MM.1S (cell line): ENCODE data around the gene ZNF57.
A peak's percentile ranks its signal among the peaks of the same experiment; 100 is the strongest.
"Not testable (repeated sequence)": the region's sequence is repeated elsewhere in the genome, so short reads cannot be mapped to it uniquely, and the experiment has no call there.

Experiments
- DNase-seq: peaks from one replicate; pipeline ENCODE4 v3.0.0-alpha.2; 2015
- H2AFZ ChIP-seq: fragments of 300-600 bp; sonication (generic); 2 replicates; pipeline ENCODE4 v1.6.0; 2016; ENCODE audit warnings: antibody characterized with exemption, low read length
- H3F3A ChIP-seq: fragments of 300-600 bp; sonication (generic); 2 replicates; pipeline ENCODE4 v1.6.1; 2016; ENCODE audit warnings: mild to moderate bottlenecking, antibody characterized with exemption, low read length, moderate library complexity, mixed read lengths; ENCODE audit not compliant: insufficient read depth
- H3K27ac ChIP-seq: fragments of 300-600 bp; sonication (generic); 2 replicates; pipeline ENCODE4 v1.5.1; 2016; ENCODE audit warnings: mild to moderate bottlenecking, low read length
- H3K27me3 ChIP-seq: fragments of 300-600 bp; sonication (generic); replicated peaks from 2 replicates; pipeline ENCODE4 v1.6.0; 2016; ENCODE audit warnings: low read length; ENCODE audit not compliant: insufficient read depth
- H3K36me3 ChIP-seq: fragments of 300-600 bp; sonication (generic); replicated peaks from 2 replicates; pipeline ENCODE4 v1.6.1; 2016; ENCODE audit warnings: mild to moderate bottlenecking, low read length, mixed read lengths; ENCODE audit not compliant: insufficient read depth
- H3K4me1 ChIP-seq: fragments of 300-600 bp; sonication (generic); 2 replicates; pipeline ENCODE4 v1.6.1; 2016; ENCODE audit warnings: low read length, mixed read lengths
- H3K4me2 ChIP-seq: fragments of 300-600 bp; sonication (generic); 2 replicates; pipeline ENCODE4 v1.6.0; 2016; ENCODE audit warnings: low read depth, low read length
- H3K4me3 ChIP-seq: fragments of 300-600 bp; sonication (generic); 2 replicates; pipeline ENCODE4 v1.5.1; 2016; ENCODE audit warnings: low read length, mixed read lengths
- H3K79me2 ChIP-seq: fragments of 300-600 bp; sonication (generic); 2 replicates; pipeline ENCODE4 v1.6.1; 2016; ENCODE audit warnings: mixed run types, low read length, mixed read lengths
- H3K9ac ChIP-seq: fragments of 300-600 bp; sonication (generic); 2 replicates; pipeline ENCODE4 v1.6.1; 2016; ENCODE audit warnings: low read length, mixed read lengths
- H3K9me2 ChIP-seq: fragments of 300-600 bp; sonication (generic); replicated peaks from 2 replicates; pipeline ENCODE4 v1.6.1; 2016; ENCODE audit warnings: mild to moderate bottlenecking, low read length, mixed read lengths; ENCODE audit not compliant: insufficient read depth
- H3K9me3 ChIP-seq: fragments of 300-600 bp; sonication (generic); replicated peaks from 2 replicates; pipeline ENCODE4 v1.6.1; 2016; ENCODE audit warnings: mild to moderate bottlenecking, low read length, mixed read lengths; ENCODE audit not compliant: insufficient read depth
- H4K20me1 ChIP-seq: fragments of 300-600 bp; sonication (generic); 2 replicates; pipeline ENCODE4 v1.6.1; 2016; ENCODE audit warnings: mild to moderate bottlenecking, low read length, moderate library complexity, mixed read lengths; ENCODE audit not compliant: insufficient read depth
- EZH2 ChIP-seq: fragments of 300-600 bp; sonication (generic); optimal IDR thresholded peaks from 2 replicates; pipeline ENCODE3; 2017; ENCODE audit warnings: low read depth, mild to moderate bottlenecking, antibody characterized with exemption, low read length, mixed read lengths
- EZH2phosphoT487 ChIP-seq: fragments of 300-600 bp; sonication (generic); IDR thresholded peaks from 2 replicates; pipeline ENCODE4 v1.6.1; 2018; ENCODE audit warnings: antibody characterized with exemption, low read length
- TF ChIP-seq, protein P1 (sequence below): fragments of 300-600 bp; sonication (generic); IDR thresholded peaks from 2 replicates; pipeline ENCODE4 v1.5.1; 2016; ENCODE audit warnings: antibody characterized with exemption, low read length, mixed read lengths

ZNF57 gene

DNA sequence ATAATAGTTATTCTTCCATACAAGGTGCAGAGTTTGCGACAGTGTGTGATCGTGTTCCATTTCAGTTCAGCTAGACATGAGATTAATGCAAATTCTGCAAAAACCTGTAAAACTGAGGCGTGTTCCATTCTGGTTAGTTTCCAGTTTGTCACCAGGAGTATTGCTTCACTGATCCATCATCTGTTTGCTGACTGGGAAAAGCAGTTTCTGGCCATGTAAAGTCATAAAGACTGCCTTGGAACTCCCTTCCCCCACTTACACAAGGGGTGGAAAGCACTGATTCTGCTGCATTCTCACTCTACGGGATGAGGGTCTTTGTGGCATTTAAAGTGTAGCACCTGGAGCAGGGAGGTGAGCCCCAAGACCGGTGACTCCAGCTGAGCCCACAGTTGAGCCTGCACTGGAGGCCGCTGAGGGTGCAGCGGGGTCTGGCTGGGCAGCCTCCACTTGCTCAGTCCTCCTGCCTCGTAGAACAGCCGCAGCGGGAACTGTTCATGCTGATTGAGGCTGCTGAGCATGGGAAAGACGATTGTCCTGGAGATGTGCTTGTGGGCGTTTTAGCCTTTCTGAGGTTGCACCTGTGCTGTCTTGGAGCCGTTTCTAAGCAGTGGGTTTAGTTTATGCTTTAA, 2.0 kb downstream of the ZNF57 start:
- Histone ChIP-seq H3K9me2 (no peaks in the 10 kb centered on the region), H3K9ac (no peak overlapping the region), H3K27ac (no peak overlapping the region), H3K9me3 (no peaks in the 10 kb centered on the region), H4K20me1 (no peaks in the 10 kb centered on the region), H3K36me3 (no peaks in the 10 kb centered on the region), H3K4me2 (no peak overlapping the region), H3K27me3 (peaks cover 70% of the 10 kb centered on the region), H3F3A (no peaks in the 10 kb centered on the region), H2AFZ (no peak overlapping the region), H3K79me2 (no peaks in the 10 kb centered on the region), H3K4me1 (no peaks in the 10 kb centered on the region), H3K4me3 (no peak overlapping the region)
- no peak for DNase-seq
- TF ChIP-seq EZH2 (peak; percentile 8), EZH2phosphoT487 (no peak)
- TF ChIP-seq, protein P1, sequence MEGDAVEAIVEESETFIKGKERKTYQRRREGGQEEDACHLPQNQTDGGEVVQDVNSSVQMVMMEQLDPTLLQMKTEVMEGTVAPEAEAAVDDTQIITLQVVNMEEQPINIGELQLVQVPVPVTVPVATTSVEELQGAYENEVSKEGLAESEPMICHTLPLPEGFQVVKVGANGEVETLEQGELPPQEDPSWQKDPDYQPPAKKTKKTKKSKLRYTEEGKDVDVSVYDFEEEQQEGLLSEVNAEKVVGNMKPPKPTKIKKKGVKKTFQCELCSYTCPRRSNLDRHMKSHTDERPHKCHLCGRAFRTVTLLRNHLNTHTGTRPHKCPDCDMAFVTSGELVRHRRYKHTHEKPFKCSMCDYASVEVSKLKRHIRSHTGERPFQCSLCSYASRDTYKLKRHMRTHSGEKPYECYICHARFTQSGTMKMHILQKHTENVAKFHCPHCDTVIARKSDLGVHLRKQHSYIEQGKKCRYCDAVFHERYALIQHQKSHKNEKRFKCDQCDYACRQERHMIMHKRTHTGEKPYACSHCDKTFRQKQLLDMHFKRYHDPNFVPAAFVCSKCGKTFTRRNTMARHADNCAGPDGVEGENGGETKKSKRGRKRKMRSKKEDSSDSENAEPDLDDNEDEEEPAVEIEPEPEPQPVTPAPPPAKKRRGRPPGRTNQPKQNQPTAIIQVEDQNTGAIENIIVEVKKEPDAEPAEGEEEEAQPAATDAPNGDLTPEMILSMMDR, result no peak

DNA sequence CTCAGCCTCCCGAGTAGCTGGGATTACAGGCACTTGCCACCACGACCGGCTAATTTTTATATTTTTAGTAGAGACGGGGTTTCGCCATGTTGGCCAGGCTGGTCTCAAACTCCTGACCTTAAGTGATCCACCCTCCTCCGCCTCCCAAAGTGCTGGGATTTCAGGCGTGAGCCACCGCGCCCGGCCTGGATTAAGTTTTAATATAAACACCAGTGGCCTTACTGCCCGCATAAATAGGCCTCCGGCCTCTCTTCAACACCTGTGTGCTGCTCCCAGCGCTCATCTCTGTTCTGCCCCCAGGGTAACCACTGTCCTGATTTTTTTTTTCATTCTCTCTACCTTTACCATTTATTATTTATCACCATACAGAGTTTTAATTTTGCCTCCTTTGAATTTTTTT, 2.6 kb downstream of the ZNF57 start:
- H3K9me2 ChIP-seq, H3F3A ChIP-seq, H3K79me2 ChIP-seq, H3K9me3 ChIP-seq, H4K20me1 ChIP-seq, DNase-seq, H3K4me1 ChIP-seq, H2AFZ ChIP-seq, H3K9ac ChIP-seq, H3K4me3 ChIP-seq, H3K36me3 ChIP-seq, H3K27ac ChIP-seq, H3K4me2 ChIP-seq: not testable (repeated sequence)
- H3K27me3 ChIP-seq, result peaks cover 70% of the 10 kb centered on the region

DNA sequence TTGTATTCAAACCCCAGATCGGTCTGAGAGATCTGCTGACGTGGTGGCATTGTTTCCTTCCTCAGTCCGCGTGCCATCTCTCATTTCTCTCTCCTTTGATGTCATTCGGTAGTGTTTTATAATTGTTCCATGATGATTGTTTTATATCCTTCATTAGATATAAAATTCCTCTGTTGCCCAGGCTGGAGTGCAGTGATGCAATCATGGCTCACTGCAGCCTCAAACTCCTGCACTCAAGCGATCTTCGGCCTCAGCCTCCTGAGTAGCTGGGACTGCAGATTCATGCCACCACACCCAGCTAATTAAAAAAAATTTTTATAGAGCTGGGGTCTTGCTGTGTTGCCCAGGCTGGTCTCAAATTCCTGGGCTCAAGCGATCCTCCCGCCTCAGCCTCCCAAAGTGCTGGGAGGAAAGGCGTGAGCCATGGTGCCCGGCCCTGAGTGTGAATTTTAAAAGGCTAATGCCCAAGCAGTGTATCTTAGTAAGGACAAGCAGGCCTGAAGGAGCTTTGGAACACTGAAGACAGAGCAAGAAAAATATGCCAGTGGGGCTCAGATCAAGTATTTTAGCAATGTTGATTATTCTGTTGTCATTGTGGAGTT, 5.3 kb downstream of the ZNF57 start:
- TF ChIP-seq EZH2phosphoT487, result no peak
- no peak for TF ChIP-seq EZH2
- TF ChIP-seq, protein P1, result no peak
- Histone ChIP-seq H3K27me3 (peaks cover 74% of the 10 kb centered on the region), H3K4me3 (no peak overlapping the region), H3K79me2 (no peaks in the 10 kb centered on the region), H4K20me1 (no peaks in the 10 kb centered on the region), H3K9me2 (no peaks in the 10 kb centered on the region), H3K36me3 (no peaks in the 10 kb centered on the region), H3K4me1 (no peaks in the 10 kb centered on the region), H3K27ac (no peak overlapping the region), H3F3A (no peaks in the 10 kb centered on the region), H3K4me2 (no peak overlapping the region), H2AFZ (no peak overlapping the region), H3K9me3 (no peaks in the 10 kb centered on the region), H3K9ac (no peak overlapping the region)
- no peak for DNase-seq

DNA sequence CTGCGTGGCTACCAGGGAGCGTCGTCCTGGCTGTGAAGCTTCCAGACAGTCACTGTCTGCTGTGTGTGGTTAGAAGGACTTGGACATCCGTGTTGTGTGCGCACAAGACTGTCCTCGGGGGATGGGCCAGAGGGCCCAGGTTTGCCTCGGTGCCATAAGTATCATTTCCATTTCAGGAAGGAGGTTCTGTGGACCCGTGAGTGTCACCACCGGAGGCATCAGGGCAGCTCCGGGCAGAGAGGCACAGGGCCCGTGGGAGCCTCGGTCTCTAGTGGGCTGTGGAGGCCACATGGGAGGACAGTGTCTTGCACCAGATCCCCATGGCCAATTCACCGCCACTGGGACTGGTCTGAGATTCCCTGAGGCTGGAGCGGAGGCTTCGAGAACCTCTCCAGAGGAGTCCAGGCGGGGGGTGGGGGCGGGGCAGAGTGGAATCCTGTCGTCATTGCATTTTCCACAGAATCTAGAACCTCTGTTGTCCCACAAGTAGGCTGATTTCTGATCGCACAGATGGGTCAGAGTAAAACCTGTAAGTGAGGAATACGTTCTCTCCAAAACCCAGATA, 6.0 kb downstream of the ZNF57 start:
- Histone ChIP-seq H3K4me2 (no peak overlapping the region), H4K20me1 (no peaks in the 10 kb centered on the region), H3K4me1 (no peaks in the 10 kb centered on the region), H2AFZ (no peak overlapping the region), H3K27me3 (peaks cover 79% of the 10 kb centered on the region), H3K27ac (no peak overlapping the region), H3K9ac (no peak overlapping the region), H3F3A (no peaks in the 10 kb centered on the region), H3K9me2 (no peaks in the 10 kb centered on the region), H3K79me2 (no peaks in the 10 kb centered on the region), H3K4me3 (no peak overlapping the region), H3K36me3 (no peaks in the 10 kb centered on the region), H3K9me3 (no peaks in the 10 kb centered on the region)
- no peak for DNase-seq
- TF ChIP-seq, protein P1, result no peak
- TF ChIP-seq EZH2phosphoT487 (no peak), EZH2 (no peak)
